GM19351 (cell line): Measurements from ENCODE around the gene FDPS.

Experiments
- ATAC-seq: cut with Tn5 transposase; IDR thresholded peaks from one replicate; pipeline ENCODE4 v1.9.1; 2021; ENCODE audit warnings: mild to moderate bottlenecking, moderate library complexity; ENCODE audit not compliant: unreplicated experiment

The FDPS gene

GRCh38 chr1:155308493-155309422, at the start of gene FDPS:
Gene FDPS (plus strand): TSS chr1:155308866. CDS start chr1:155309790, 924 bp downstream.
- peak; percentile 97 for ATAC-seq

- no peak for ATAC-seq
These were observed 48.4 kb upstream of the FDPS start for GRCh38 chr1:155260276-155260675.

- ATAC-seq: no peak
These were observed 47.2 kb upstream of the FDPS start for GRCh38 chr1:155261493-155261851.

- peak; percentile 92 for ATAC-seq
These were observed 46.6 kb upstream of the FDPS start, which contains the start of gene SCAMP3 for GRCh38 chr1:155261852-155262673. Gene SCAMP3 (minus strand): TSS chr1:155262360. CDS start chr1:155262151, 209 bp downstream.

GRCh38 chr1:155263067-155263466, 45.6 kb upstream of the FDPS start:
- ATAC-seq: no peak

- ATAC-seq: no peak
These were observed 42.1 kb upstream of the FDPS start for GRCh38 chr1:155266553-155266952.

GRCh38 chr1:155267373-155267772, 41.3 kb upstream of the FDPS start:
- ATAC-seq: no peak

GRCh38 chr1:155268630-155269029, 40.0 kb upstream of the FDPS start:
- no peak for ATAC-seq

GRCh38 chr1:155269381-155269780, 39.3 kb upstream of the FDPS start:
- ATAC-seq: no peak

GRCh38 chr1:155272466-155273342, 36.0 kb upstream of the FDPS start:
- peak; percentile 29 for ATAC-seq

GRCh38 chr1:155273343-155274245, 35.1 kb upstream of the FDPS start, which contains the start of gene CLK2:
Gene CLK2 (minus strand): TSS chr1:155273504. CDS start chr1:155270977, 2,527 bp downstream.
- ATAC-seq: peak; percentile 73

GRCh38 chr1:155277070-155277901, 31.4 kb upstream of the FDPS start, which contains the start of gene HCN3:
Gene HCN3 (plus strand): TSS chr1:155277463. CDS start chr1:155277591, 128 bp downstream.
- peak; percentile 58 for ATAC-seq

GRCh38 chr1:155277902-155278688, 30.6 kb upstream of the FDPS start:
- ATAC-seq: no peak

- no peak for ATAC-seq
These were observed 29.9 kb upstream of the FDPS start for GRCh38 chr1:155278689-155279160.

- ATAC-seq: no peak
These were observed 29.4 kb upstream of the FDPS start for GRCh38 chr1:155279268-155279667.

- no peak for ATAC-seq
These were observed 26.1 kb upstream of the FDPS start for GRCh38 chr1:155282488-155283091.

- no peak for ATAC-seq
These were observed 24.2 kb upstream of the FDPS start for GRCh38 chr1:155284476-155284875.
